Measurements from ENCODE around the gene RBM46.
A peak's percentile ranks its signal among the peaks of the same experiment; 100 is the strongest.

Gene RBM46

DNA sequence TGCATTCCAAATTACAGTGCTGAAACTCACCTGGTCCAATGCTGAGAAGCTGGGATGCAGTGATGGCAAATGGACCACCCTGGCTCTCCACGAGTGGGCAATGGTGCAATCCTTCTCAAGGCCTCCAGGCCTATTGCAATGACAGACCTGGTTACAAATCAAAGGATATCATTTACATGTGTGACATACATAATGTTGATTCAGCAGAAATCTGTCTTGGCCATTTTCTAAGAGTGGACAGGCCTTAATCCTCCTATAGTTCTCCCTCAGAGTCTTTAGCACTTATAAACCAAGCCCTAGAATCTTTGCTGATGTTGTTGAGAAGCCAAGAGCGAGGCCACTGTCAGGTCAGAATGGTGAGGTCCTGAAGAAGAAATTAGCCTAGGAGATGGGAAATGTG lies 20.2 kb upstream of the RBM46 start:
- DNase-seq (ENCODE audit: insufficient read length, low spot score) (no peak), FAIRE-seq (no peak)
- TF ChIP-seq, protein P1, sequence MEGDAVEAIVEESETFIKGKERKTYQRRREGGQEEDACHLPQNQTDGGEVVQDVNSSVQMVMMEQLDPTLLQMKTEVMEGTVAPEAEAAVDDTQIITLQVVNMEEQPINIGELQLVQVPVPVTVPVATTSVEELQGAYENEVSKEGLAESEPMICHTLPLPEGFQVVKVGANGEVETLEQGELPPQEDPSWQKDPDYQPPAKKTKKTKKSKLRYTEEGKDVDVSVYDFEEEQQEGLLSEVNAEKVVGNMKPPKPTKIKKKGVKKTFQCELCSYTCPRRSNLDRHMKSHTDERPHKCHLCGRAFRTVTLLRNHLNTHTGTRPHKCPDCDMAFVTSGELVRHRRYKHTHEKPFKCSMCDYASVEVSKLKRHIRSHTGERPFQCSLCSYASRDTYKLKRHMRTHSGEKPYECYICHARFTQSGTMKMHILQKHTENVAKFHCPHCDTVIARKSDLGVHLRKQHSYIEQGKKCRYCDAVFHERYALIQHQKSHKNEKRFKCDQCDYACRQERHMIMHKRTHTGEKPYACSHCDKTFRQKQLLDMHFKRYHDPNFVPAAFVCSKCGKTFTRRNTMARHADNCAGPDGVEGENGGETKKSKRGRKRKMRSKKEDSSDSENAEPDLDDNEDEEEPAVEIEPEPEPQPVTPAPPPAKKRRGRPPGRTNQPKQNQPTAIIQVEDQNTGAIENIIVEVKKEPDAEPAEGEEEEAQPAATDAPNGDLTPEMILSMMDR (IDR thresholded peaks at IDR 0.05; ENCODE audit: insufficient read depth, missing control alignments): no peak

GRCh38 chr4:154778264-154778663 lies 2.8 kb upstream of the RBM46 start:
- FAIRE-seq (no peak), DNase-seq (ENCODE audit: insufficient read length, low spot score) (no peak)
- TF ChIP-seq, protein P1 (IDR thresholded peaks at IDR 0.05; ENCODE audit: insufficient read depth, missing control alignments): no peak

GRCh38 chr4:154779362-154779947 lies 1.6 kb upstream of the RBM46 start:
- DNase-seq (ENCODE audit: insufficient read length, low spot score) (no peak), FAIRE-seq (no peak)
- TF ChIP-seq, protein P1 (IDR thresholded peaks at IDR 0.05; ENCODE audit: insufficient read depth, missing control alignments): peak; percentile 53

GRCh38 chr4:154781983-154782293 lies 866 bp downstream of the RBM46 start:
- FAIRE-seq: no peak
- TF ChIP-seq, protein P1 (IDR thresholded peaks at IDR 0.05; ENCODE audit: insufficient read depth, missing control alignments): no peak
- DNase-seq (ENCODE audit: insufficient read length, low spot score): no peak

GRCh38 chr4:154807042-154807630 lies 26.1 kb downstream of the RBM46 start:
- FAIRE-seq (peak; percentile 38), DNase-seq (ENCODE audit: insufficient read length, low spot score) (no peak)
- TF ChIP-seq, protein P1 (IDR thresholded peaks at IDR 0.05; ENCODE audit: insufficient read depth, missing control alignments): peak; percentile 75

- DNase-seq (ENCODE audit: insufficient read length, low spot score): no peak
- TF ChIP-seq, protein P1 (IDR thresholded peaks at IDR 0.05; ENCODE audit: insufficient read depth, missing control alignments): no peak
- no peak for FAIRE-seq
These were observed 37.2 kb downstream of the RBM46 start for GRCh38 chr4:154818230-154818629.

- DNase-seq (ENCODE audit: insufficient read length, low spot score) (no peak), FAIRE-seq (no peak)
- TF ChIP-seq, protein P1 (IDR thresholded peaks at IDR 0.05; ENCODE audit: insufficient read depth, missing control alignments): no peak
These were observed 41.7 kb downstream of the RBM46 start for GRCh38 chr4:154822775-154823174.
